Lower leg skin (tissue), 4 donors: ENCODE results near the gene GRK2. TPM values are rescaled to one million over a fixed set of nuclear protein-coding genes. Genes with fewer than 3 reads are reported as not detected.
A peak's percentile ranks its signal among the peaks of the same experiment; 100 is the strongest.

ENCODE experiments used
- DNase-seq, 2 donors: peaks; one replicate each; pipeline ENCODE4 v3.0.0-alpha.2; 2019; ENCODE audit warnings: low spot score in 2 of 2
- H3K4me3 ChIP-seq: fragments of 200-600 bp; sonication (generic); 2 replicates; pipeline ENCODE4 v1.5.1; 2017; ENCODE audit warnings: mild to moderate bottlenecking, low read depth; ENCODE audit not compliant: poor library complexity, severe bottlenecking
- CTCF ChIP-seq, 3 donors: fragments of 450-650 bp; IDR thresholded peaks; one replicate each; pipeline ENCODE4 v1.5.1; 2016; ENCODE audit warnings: antibody characterized with exemption in 3 of 3, mild to moderate bottlenecking in 3 of 3, moderate library complexity in 2 of 3
- POLR2A ChIP-seq, 2 donors: fragments of 450-650 bp; IDR thresholded peaks; one replicate each; pipeline ENCODE4 v1.6.1; 2016 to 2017; ENCODE audit warnings: antibody characterized with exemption in 2 of 2, mild to moderate bottlenecking in 1 of 2, moderate library complexity in 1 of 2
- WGBS, 2 donors: methylation state at CpG; one replicate each; pipeline ENCODE4 v1.1.5; 2018; 5-methylcytosine and 5-hydroxymethylcytosine counted together
- intact Hi-C: fragments of 100-400 bp; cut with DNase I; formaldehyde crosslinking; loops from one replicate; pipeline ENCODE4 v1.15.0; 2023; ENCODE audit warnings: low total_unique reads
- total RNA-seq, 4 donors: library from RNA; depleted of rRNA; stranded (reverse); fragments of >200 nt; gene quantifications; one replicate each; pipeline ENCODE4 v1.1.0, GENCODE V29; 2016

The GRK2 gene
- total RNA-seq, 4 donors from 2014 or later: 81.1 to 127 (median 114) TPM

- TF ChIP-seq POLR2A (IDR thresholded peaks at IDR 0.05) (no peak), CTCF (IDR thresholded peaks at IDR 0.05) (no peak)
- no peak for DNase-seq
- no peak overlapping the region for H3K4me3 ChIP-seq
- intact Hi-C loops: no loop called here
- WGBS, 2 donors: 97 to 100% methylated on average over 1 of the region's 1 CpG
Observed at GRCh38 chr11:67237574-67237973, 28.7 kb upstream of the GRK2 start.

GRCh38 chr11:67238894-67239782 is 27.1 kb upstream of the GRK2 start:
- intact Hi-C loops: no loop called here
- no peak for TF ChIP-seq POLR2A (IDR thresholded peaks at IDR 0.05)
- TF ChIP-seq CTCF (IDR thresholded peaks at IDR 0.05): no peak
- no peak overlapping the region for H3K4me3 ChIP-seq
- peak in 1 of 2 donors; percentile 64 for DNase-seq
- WGBS, 2 donors: 5 to 11% methylated on average over 10 of the region's 10 CpGs

GRCh38 chr11:67239783-67240575 is 26.3 kb upstream of the GRK2 start:
- peak; percentile 97 to 99 for DNase-seq
- intact Hi-C loops: no loop called here
- peak in 1 of 2 donors; percentile 60 for TF ChIP-seq POLR2A (IDR thresholded peaks at IDR 0.05)
- no peak for TF ChIP-seq CTCF (IDR thresholded peaks at IDR 0.05)
- 1% methylated on average over 29 to 31 of the region's 31 CpGs for WGBS, 2 donors
- peak overlapping the region; percentile 61 for H3K4me3 ChIP-seq

- 0 to 1% methylated on average over 16 of the region's 16 CpGs for WGBS, 2 donors
- intact Hi-C loops: no loop called here
- peak overlapping the region; percentile 61 for H3K4me3 ChIP-seq
Observed at GRCh38 chr11:67240576-67241389, 25.5 kb upstream of the GRK2 start.

More at GRCh38 chr11:67240576-67241389, 25.5 kb upstream of the GRK2 start:
- peak; percentile 62 to 90 for DNase-seq
- TF ChIP-seq POLR2A (IDR thresholded peaks at IDR 0.05) (no peak), CTCF (IDR thresholded peaks at IDR 0.05) (no peak)
